Inferior parietal cortex (tissue), 1 donor: ENCODE measurements around the gene CCDC33.
"Not testable (repeated sequence)": the region's sequence is repeated elsewhere in the genome, so short reads cannot be mapped to it uniquely, and the experiment has no call there.

Experiments
- DNase-seq: peaks from one replicate; pipeline ENCODE4 v3.0.0-alpha.2; 2016; ENCODE audit errors: extremely low spot score

The CCDC33 gene

DNA sequence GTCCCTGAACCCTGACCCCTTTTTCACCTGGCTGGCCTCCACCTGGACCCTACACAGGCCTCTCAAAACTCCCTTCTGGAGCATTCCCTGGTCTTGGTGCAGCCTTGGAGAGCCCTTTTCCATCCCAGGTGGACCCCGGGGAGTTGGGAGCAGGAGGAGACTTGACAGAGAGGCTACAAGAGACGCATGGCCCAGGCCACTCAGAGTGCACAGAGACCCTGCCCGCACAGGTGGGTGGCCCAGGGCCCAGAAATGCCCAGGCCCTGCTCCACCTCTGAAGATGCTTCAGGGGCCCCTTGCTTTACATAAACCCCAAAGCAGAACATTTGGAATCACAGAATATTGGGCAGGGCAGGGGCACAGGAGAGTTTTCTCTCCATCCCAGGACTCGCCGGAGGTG is 97.0 kb downstream of the CCDC33 start:
- DNase-seq: no peak

DNA sequence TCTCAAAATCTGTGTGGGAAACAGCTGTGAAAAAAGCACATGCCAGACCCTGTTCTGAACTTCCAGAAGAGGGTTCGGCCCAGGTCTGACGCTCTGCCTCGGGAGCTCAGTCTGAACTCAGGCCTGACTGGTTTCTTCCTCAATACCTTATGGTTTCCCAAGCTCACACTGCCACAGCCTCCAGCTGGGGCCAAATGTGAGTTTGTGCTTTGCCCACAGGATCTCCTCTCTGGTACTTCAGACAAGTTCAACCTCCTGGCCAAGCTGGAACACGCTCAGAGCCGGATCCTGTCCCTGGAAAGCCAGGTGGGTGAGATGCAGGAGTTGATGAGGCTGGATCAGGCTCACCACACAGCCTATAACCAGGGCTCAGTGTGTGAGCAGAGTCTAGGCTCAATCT is 97.5 kb downstream of the CCDC33 start:
- no peak for DNase-seq

DNA sequence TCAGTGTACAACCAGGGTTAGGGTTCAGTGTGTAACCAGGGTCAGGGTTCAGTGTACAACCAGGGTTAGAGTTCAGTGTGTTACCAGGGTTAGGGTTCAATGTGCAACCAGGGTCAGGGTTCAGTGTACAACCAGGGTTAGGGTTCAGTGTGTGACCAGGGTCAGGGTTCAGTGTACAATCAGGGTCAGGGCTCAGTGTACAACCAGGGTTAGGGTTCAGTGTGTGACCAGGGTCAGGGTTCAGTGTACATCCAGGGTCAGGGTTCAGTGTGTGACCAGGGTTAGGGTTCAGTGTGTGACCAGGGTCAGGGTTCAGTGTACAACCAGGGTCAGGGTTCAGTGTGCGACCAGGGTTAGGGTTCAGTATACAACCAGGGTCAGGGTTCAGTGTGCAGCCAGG is 98.0 kb downstream of the CCDC33 start:
- DNase-seq: no peak

DNA sequence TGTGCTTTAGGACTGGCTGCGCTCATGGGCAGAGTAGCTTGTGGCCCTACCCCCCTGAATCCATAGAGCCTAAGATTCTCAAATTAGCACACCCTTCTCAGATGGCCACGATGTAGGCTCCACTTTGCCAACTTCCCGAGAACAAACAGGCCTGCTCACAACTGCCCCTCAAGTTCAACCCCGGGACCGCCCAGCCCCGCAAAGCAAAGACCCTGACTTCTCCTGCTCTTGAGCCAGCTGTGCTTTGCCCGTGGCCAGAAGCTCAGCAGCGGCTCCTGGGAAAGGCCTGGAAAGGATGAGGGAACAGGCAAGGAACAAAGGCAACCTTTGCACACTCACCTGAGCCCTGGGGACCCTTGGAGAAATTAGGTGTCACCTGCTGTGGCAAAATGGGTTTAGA is 99.3 kb downstream of the CCDC33 start:
- no peak for DNase-seq

DNA sequence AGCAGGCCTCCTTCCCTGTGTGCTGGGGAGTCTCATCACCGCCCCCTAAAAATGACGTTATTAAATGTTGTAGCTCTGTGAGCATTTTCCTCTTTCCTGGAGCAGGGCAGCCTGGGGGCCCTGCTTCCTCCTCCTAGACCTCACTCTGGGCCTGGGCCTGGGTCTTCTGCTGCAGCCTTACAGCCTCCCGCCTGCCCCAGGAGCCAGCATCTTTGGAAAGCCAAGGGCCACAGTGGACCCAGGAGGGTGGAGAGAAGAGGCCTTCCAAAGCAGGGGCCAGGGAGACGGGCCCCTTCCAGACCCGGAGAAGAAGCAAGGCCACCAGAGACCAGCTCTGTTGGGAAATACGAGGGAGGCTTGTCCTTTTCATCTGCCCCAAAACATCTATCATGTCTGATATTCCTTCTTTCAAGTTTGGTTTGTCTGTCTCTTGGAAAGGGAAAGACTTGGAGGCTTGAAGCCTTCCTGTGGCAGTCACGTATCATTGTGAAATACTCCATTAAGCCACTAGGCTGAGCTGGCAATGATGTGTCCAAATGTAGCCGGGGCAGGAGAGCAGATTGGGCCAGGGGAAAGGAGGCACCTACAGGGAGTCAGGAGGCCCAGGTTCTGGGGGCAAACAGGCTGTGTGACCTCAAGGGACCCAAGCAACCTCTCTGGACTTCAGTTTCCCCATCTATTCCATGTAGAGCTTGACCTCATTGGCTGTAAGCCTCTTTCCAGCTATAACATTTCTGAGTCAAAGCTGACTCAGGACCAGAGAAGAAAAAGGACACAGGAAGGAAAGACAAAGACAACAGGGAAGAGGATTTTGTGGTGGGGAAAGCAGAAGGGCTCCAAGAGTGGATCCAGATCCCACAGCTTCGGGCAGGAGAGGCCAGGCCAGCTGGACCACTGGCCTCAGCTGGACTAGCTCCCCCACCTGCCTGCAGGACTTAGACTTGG is 100.2 kb downstream of the CCDC33 start:
- DNase-seq: no peak

DNA sequence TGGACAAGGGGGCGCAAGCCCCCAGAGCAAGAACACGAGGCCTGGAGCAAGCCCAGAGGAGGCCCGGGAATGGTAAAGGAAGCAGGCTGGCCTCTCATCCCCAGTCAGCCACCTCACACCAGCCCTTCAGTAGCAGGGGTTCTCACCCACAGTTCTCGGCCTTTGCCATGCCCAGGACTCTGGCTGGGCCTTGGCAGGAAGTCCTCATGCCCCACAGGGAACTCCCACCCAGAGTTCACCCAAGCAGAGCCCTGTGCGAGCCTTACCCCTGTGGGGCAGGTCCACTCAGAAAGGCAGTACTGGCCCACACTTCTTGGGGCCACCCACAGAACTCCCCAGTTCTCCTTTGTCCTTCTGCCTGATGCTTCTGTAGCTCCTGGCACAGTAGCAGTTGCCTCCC is 101.0 kb downstream of the CCDC33 start:
- DNase-seq: no peak

DNA sequence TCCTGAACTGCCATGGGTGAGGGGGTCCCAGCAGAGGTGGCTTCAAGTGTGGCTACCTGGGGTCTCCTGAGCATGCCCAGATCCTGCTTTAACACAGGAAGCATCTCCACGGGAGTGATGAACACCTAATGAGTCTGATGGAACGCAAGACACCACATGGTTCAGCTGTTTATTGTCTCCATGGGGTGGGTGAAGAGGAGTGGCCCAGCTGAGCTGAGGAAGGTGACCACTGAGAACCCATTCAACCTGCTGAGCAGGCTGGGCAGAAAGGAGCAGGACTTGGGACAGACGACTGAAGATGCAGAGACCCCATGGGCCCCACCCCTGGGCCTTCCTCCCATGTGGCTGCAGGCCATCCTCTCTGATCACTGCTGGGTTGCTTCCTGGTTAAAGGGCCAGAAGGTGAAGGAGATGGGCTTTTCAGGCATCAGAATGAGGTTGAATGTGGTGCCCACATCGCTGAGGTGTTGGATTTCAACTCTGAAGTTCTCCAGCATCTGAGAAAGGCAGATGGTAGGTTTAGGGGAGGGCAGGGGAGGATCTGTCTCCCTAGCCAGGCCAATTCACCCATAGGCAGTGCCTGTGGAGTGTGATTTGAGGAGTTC is 101.6 kb downstream of the CCDC33 start:
- DNase-seq: no peak

DNA sequence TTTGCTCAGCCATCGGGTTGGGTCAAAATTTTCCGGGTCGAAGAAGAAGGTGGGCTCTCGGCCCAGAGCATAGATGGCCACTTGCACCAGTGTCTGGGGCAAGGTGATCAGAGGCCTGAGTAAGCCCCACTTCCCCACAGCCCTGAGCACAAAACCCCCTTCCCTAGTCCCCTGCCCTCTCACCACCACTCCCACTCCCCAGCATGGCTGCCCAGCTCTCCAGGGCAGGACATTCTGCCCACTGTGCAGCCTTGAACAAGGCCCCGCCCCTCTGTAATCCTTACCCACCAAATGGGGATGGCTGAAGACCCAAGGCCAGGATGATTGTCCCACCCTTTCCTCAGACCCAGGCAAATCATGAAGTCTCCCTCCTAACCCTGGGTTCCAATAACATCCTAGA is 102.5 kb downstream of the CCDC33 start:
- no peak for DNase-seq

DNA sequence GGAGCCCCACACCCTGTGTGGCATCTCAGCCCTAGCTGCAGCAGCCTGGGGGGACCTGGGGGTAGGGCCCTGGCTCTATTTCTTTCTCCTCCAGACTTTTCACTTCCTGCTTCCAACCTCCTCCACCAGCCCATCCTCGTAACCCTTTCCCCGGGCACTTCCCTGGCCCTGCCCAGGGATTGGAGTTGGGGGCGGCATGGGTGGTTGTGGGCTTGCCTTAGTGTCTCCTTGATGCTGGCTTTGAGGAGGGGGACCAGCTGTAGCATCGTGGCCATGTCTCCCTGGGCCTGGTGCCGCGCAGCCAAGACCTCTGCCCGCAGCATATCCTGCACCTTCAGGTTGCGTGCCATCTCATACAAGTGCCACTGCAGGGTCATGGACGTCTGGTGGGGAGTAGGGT is 103.2 kb downstream of the CCDC33 start:
- no peak for DNase-seq

DNA sequence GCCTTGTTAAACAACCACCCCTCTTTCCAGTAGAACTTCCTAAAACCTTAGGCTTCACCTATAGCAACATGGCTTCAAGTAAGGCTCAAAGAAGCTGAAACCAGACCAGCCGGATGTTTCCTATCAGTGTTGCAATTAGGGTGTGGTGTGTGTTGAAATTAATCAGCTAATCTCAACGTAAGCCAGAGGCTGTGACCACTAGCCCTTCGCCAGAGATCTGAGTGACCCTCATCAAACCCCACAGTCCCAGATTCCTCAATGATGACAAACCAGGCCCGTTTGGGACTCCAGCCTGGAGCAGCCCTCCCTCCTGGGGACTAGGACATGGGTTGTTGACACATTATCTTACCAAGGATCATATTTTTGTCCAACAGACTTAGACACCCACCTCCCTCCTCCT is 104.0 kb downstream of the CCDC33 start:
- DNase-seq: no peak

DNA sequence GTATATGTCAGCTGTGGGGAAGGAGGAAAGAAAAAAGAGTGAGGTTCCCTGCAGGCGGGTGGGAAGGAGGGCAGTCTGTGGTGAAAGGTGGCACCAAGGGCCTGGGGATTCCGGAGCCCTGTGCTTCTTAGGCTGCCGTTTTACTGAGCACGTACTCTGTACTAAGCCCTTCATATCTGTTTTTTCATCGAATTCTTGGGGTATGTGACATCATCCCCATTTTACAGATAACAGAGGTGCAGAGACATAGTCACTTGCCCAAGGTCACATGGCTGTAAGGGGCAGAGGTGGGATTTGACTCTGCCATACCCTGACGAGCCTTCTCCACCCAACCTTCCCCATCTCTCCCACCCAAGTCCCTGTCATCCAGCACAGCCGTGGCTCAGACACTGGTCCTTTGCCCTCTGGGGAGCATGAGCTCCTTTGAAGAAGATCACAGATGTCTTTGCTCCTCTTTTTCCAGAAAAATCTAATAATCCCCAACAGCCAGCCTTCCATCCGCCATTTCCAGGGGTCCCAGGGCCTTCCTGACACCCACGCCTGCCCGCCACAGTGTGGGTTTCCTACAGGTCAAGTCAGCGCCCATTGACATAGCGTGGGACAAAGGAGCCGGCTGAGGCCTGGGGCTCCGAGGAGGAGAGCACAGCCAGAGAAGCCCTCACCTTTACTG is 107.1 kb downstream of the CCDC33 start:
- no peak for DNase-seq

DNA sequence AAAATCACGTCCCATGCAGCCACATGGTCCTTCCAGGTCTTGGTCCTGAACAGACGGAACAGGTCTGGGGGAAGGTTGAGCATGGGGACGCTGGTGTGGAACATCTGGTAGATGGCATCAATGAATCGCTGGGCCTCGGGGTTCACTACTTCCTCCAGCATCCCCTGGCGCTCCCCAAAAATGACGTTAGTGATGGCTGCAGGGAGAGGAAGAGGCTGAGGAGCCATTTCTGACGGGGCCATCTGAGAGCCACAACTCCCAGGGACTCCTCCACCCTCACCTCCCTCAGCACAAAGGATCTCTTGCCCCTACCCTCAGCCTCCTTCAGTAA is 107.6 kb downstream of the CCDC33 start:
- no peak for DNase-seq

DNA sequence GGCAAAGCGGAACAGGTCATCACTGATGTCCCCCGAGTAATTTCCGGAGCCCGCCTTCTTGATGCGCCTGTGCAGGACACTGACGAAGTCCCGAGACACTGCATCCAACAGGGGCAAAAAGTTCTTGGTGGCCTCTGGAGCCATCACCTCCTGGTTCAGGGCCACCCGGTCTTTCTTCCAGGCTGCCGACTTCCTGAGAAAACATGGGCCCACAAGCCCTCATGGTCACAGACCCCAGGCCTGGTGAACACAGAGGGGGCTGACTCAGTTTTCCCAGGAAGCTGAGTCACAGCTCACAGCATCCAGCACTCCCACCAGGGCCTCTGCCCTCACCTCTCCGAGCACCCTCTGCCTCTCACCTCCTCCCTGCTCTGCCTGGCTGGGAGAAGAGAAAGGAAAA is 108.9 kb downstream of the CCDC33 start:
- DNase-seq: no peak

DNA sequence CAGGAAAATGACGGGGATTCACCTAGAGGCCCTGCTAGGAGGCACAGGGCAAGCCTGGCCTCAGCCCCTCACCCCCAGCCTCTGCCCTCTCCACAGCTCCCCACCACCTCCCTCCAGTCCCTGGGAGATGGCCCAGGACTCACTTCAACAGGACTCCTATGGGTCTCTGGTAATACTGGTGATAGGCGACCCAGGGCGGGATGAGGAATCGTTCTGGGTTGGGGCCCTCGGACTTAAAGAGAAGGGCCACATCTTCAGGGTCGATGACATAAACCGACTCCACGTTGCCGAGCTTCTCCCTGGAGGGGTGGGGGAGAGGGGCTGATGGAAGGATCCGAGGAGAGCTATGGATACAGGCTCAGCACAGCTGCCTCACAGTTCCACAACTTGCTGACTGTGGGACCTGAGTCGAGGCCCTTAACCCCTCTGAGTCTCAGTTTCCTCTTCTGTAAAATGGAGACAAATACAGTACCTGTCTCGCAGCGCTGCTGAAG is 111.7 kb downstream of the CCDC33 start:
- DNase-seq: no peak

DNA sequence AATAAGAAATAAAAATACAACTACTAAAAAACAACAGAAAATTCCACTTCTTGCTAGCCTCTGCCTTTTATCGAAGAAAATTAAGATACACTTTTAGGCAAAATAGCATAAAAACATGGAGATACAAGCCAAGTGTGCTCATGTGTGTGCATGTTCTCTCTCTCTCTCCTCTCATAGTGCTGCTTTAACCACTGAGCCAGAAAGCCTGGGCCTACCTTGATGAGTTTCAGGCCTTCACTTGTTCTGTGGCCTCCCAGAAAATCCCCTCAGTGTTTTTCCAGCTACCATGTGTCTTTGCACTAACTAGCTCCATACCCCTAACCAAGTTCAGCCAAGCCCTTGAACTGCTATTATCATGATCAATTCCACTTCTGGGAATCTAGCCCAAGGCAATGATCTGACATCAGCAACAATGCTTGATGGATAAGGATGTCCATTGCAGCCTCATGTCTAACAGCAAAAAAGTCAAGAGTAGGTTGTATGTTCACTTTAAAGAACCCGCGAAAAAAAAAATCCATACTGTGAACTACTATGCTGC is 113.2 kb downstream of the CCDC33 start:
- DNase-seq: no peak

DNA sequence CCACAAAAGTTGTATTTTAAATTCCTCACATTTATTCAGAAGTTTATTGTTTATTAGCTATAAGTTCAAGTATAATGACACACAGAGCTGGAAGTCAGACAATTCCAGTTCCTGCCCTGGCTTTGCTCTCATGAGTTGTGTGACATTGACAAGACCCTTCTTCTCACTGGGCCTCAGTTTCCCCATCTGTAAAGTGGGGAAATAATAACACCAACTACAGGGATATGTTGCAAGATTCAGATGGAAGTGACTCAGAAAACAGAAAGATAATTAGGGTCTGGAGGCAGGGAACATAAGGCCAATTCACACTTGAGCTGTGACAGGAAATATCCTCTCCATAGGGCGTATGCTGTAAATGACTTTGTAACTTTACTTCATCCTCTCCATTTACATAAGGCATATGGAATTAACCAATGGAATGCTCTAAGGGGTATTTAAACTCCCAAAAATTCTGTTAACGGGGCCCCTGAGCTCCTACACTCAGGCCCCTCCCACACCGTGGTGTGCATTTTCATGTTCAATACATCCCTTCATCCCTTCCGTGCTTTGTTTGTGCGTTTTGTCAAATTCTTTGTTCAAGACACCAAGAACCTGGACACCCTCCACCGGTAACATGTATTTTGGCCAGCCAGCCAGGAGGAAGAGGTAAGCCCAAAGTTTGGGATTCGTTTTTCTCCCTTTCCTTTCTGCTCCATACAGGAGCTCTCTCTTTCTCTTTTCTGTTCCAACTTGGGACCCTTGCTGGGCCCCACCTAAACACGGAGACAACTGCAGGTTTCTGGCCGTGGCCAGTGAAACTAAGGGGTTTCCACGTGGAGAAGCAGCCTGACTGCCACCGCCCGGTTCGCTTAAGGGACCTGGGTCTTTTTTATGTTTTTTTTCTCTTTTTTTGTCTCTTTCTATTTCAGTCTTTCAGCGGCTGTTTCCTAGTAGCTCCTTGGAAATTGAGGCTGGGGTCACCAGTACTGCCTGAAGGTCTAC is 114.5 kb downstream of the CCDC33 start:
- DNase-seq: no peak

DNA sequence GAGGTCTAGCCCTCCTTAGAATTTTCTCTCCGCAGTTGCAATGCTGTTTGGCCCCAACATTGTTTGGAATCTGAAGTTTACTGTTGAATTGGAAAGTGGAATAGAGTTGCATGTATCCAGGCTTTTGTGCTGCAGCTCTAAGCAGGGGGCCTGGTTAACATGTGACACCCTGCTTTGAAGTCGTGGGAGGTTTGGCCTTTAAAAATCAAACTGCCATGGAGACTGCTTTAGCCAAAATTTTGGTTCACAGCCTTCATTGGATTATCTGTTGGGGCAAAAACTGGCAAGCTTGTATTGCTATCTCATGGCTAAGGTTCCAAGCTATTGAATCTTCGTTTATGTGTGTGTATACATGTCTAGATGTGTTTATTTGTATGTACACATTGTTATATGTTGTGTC is 115.5 kb downstream of the CCDC33 start:
- DNase-seq: no peak

DNA sequence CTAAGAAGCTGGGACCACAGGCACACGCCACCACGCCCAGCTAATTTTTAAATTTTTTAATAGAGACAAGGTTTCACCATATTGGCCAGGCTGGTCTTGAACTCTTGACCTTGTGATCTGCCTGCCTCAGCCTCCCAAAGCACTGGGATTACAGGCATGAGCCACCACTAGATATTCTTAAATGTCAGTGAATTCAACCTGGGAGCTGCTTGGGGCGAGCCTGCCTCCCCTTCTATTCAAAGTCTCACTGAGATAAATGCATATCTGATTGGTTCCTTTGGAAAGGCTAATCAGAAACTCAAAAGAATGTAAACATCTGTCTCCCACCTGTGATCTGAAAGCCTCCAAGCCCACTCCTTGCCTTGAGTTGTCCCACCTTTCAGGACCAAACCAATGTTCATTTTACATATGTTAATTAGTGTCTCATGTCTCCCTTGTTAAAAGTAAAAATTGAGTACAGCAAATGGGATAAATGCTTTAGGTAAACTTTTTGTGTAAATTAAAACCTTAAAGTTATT is 116.3 kb downstream of the CCDC33 start:
- no peak for DNase-seq

DNA sequence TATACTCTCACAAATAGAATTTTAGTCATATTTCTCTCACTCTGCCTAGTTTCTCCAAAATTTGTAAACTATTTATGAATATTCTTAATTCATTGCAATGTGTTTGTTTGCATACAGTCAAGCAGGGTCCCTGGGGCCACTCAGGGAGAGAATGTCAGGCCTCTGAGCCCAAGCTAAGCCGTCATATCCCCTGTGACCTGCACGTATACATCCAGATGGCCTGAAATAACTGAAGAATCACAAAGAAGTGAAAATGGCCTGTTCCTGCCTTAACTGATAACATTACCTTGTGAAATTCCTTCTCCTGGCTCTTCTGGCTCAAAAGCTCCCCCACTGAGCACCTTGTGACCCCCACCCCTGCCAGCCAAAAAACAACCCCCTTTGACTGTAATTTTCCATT is 117.9 kb downstream of the CCDC33 start:
- not testable (repeated sequence) for DNase-seq

DNA sequence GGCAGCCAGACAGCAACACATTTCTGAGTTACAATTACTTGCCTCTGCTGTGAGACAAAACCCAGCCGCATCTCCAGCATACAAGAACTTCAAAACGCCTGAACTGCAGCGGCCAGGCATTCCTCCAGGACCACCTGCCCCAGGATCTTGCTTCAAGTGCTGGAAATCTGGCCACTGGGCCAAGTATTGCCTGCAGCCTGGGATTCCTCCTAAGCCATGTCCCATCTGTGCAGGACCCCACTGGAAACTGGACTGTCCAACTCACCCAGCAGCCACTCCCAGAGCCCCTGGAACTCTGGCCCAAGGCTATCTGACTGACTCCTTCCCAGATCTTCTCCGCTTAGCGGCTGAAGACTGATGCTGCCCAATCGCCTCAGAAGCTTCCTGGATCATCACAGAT is 119.9 kb downstream of the CCDC33 start:
- DNase-seq: not testable (repeated sequence)

DNA sequence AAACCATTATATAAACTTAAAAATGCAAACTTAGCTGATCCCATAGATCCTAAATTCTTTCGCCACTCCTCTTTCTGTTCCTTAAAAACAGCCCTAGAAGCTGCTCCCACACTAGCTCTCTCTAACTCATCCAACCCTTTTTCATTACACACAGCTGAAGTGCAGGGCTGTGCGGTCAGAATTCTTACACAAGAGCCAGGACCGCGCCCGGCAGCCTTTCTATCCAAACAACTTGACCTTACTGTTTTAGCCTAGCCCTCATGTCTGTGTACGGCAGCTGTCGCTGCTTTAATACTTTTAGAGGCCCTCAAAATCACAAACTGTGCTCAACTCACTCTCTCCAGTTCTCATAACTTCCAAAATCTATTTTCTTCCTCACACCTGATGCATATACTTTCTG is 121.4 kb downstream of the CCDC33 start:
- DNase-seq: not testable (repeated sequence)
